Left lung (tissue), 10 donors: Measurements from ENCODE around the gene WDR35. TPM values are rescaled to one million over a fixed set of nuclear protein-coding genes. Genes with fewer than 3 reads are reported as not detected.

Source experiments
- ATAC-seq: fragments of 200-7000 bp; cut with Tn5 transposase; one replicate; pipeline ENCODE4 v1.9.1; 2020; ENCODE audit warnings: moderate library complexity
- DNase-seq, 4 donors: peaks; one replicate each; pipeline ENCODE4 v3.0.0-alpha.2; 2013 to 2020
- H3K27ac ChIP-seq, 2 donors: fragments of 200-600 bp; sonication (generic) in 1 of 2; one replicate each; pipeline versions ENCODE4 v1.5.0 to v1.8.0; 2020 to 2021
- H3K27me3 ChIP-seq, 2 donors: fragments of 200-600 bp; sonication (generic) in 1 of 2; one replicate each; pipeline versions ENCODE4 v1.5.0 to v1.8.0; 2020 to 2021
- H3K36me3 ChIP-seq, 2 donors: fragments of 200-600 bp; sonication (generic) in 1 of 2; one replicate each; pipeline versions ENCODE4 v1.5.0 to v1.8.0; 2020 to 2021
- H3K4me1 ChIP-seq, 2 donors: fragments of 200-600 bp; one replicate each; pipeline ENCODE4 v1.8.0; 2021
- H3K4me3 ChIP-seq, 2 donors: fragments of 200-600 bp; sonication (generic) in 1 of 2; one replicate each; pipeline versions ENCODE4 v1.5.0 to v1.8.0; 2020 to 2021; ENCODE audit warnings: mild to moderate bottlenecking in 1 of 2
- H3K9me3 ChIP-seq, 2 donors: fragments of 200-600 bp; sonication (generic) in 1 of 2; one replicate each; pipeline versions ENCODE4 v1.5.0 to v1.8.0; 2020 to 2021
- intact Hi-C, 2 donors: fragments of 100-400 bp; cut with DNase I; formaldehyde crosslinking; loops; one replicate each; pipeline versions ENCODE4 v1.11.2 to v1.14.2; 2022
- polyA plus RNA-seq, 6 donors: library from polyadenylated mRNA; unstranded; fragments of 120-200 nt; gene quantifications; one replicate each; pipeline ENCODE4 v1.2.1, GENCODE V29; 2013; ENCODE audit not compliant: insufficient read length in 6 of 6
- total RNA-seq, 2 donors: library from RNA; stranded (reverse); fragmentation: NEBNext Ultra II Directional; extraction: Animal tissue kit (Norgen Biotek cat#: 25700); gene quantifications; one replicate each; pipeline ENCODE4 v1.2.1, GENCODE V29; 2021
- TF ChIP-seq, protein P1 (sequence below), 2 donors: fragments of 200-600 bp; sonication (generic) in 1 of 2; IDR thresholded peaks; one replicate each; pipeline versions ENCODE4 v1.5.0 to v1.8.0; 2021; ENCODE audit warnings: antibody characterized with exemption in 2 of 2
- donor health status: DM: no; HTN: yes; CAD: no.
- donor health status: DM: no; HTN: no; CAD: no.

The WDR35 gene
- total and polyA plus RNA-seq, 8 donors: 8.0 to 32.3 (median 27.7) TPM

DNA sequence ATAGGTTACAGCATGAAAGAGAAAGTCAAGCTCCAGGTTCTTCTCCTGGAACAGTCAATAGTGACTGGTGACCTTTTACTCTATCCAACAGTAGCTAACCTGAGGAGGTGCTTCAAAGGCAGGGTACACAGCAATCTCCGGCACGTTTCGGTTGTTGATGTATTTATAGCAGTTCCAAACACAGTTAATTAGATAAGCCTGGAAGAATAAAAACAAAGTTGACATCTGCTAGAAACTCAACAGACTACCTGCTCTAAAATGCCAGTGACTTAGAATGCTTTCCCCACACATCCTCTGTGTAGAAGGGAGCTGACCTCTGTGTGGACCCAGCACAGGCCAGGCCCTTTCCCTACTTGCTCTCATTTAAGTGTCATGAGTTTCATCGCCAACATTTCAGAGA lies 44.3 kb upstream of the WDR35 start:
- no peak overlapping the region for H3K4me3 ChIP-seq
- no peak overlapping the region for H3K27ac ChIP-seq
- H3K36me3 ChIP-seq: peaks cover 4 to 100% of the 10 kb centered on the region in 2 donors
- no peak for DNase-seq
- TF ChIP-seq, protein P1, sequence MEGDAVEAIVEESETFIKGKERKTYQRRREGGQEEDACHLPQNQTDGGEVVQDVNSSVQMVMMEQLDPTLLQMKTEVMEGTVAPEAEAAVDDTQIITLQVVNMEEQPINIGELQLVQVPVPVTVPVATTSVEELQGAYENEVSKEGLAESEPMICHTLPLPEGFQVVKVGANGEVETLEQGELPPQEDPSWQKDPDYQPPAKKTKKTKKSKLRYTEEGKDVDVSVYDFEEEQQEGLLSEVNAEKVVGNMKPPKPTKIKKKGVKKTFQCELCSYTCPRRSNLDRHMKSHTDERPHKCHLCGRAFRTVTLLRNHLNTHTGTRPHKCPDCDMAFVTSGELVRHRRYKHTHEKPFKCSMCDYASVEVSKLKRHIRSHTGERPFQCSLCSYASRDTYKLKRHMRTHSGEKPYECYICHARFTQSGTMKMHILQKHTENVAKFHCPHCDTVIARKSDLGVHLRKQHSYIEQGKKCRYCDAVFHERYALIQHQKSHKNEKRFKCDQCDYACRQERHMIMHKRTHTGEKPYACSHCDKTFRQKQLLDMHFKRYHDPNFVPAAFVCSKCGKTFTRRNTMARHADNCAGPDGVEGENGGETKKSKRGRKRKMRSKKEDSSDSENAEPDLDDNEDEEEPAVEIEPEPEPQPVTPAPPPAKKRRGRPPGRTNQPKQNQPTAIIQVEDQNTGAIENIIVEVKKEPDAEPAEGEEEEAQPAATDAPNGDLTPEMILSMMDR (IDR thresholded peaks at IDR 0.05): no peak
- ATAC-seq: no peak
- H3K4me1 ChIP-seq: no peaks in the 10 kb centered on the region
- H3K9me3 ChIP-seq: no peaks in the 10 kb centered on the region
- intact Hi-C loops: no loop called here
- no peaks in the 10 kb centered on the region for H3K27me3 ChIP-seq

DNA sequence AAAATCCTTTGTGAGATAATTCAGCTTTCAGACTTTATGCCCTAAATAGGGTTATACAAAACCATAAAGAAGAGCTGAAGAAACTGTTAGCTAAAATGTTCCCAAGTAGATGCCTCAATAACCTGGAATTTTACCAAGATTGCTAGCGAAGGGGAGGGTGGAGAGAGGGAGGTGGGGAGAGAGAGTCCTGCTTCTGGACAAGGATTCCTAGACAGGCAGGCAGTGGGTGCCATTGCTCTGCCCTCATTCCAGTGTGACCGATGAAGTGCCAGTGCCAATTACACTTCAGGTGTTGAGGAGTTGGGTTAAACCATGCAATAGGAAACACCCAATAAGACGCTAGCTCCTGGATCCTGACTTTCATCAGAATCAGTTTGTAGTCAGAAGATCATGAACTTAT lies 43.4 kb upstream of the WDR35 start:
- TF ChIP-seq, protein P1 (IDR thresholded peaks at IDR 0.05): no peak
- Histone ChIP-seq H3K9me3 (no peaks in the 10 kb centered on the region), H3K27ac (no peak overlapping the region), H3K36me3 (peaks cover 4 to 99% of the 10 kb centered on the region in 2 donors), H3K4me3 (no peak overlapping the region), H3K4me1 (no peaks in the 10 kb centered on the region), H3K27me3 (no peaks in the 10 kb centered on the region)
- ATAC-seq (peak; percentile 81), DNase-seq (no peak)
- intact Hi-C loops: no loop called here

DNA sequence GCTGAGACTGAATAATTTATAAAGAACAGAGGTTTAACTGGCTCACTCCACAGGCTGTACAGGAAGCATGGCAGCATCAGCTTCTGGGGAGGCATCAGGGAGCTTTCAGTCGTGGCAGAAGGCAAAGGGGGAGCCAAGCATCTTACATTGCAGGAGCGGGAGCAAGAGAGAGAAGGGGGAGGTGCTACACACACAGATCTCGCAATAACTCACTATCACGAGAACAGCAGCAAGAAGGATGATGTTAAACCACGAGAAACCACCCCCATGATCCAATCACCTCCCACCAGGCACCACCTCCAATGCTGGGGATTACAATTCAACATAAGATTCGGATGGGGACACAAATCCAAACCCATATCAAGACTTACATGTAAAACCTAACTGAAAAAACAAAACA lies 40.3 kb upstream of the WDR35 start:
- Histone ChIP-seq H3K4me1 (no peaks in the 10 kb centered on the region), H3K27me3 (no peaks in the 10 kb centered on the region), H3K4me3 (no peak overlapping the region), H3K9me3 (no peaks in the 10 kb centered on the region), H3K27ac (no peak overlapping the region), H3K36me3 (peaks cover 4 to 80% of the 10 kb centered on the region in 2 donors)
- ATAC-seq: no peak
- intact Hi-C loops: no loop called here
- no peak for DNase-seq
- TF ChIP-seq, protein P1 (IDR thresholded peaks at IDR 0.05): no peak

DNA sequence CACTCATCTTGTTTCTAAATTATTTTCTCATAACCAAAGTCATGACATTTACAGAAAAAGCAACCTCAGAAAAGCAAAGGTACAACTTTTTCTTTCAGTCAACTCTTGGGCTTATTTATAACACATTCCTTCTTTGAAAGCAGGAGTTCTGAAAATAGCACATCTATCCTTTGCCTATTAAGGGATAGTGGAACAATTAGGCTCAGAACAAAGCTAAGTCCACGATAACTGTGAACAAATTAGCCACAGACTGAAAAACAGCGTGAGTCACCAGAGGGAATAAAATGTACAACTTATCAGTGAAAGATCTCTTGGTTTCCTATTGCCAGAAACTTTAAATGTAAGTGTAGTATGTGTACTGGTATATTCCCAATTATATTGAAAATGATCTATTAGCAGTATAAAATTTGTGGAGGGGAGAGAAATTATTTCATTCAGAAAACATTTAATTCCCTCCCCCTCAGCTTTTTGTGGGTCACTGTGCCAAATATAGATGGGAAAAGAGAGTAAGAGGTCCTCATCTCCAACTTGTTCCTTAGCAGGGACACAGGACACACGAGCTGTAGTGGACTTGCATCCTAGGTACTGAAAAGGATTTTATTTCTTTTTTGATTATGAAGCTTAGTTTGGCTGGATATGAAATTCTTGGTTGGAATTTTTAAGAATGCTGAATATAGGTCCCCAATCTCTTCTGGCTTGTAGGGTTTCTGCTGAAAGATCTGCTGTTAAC lies 38.0 kb upstream of the WDR35 start:
- TF ChIP-seq, protein P1 (IDR thresholded peaks at IDR 0.05): no peak
- Histone ChIP-seq H3K36me3 (peaks cover 0 to 56% of the 10 kb centered on the region in 2 donors), H3K27me3 (no peaks in the 10 kb centered on the region), H3K4me3 (no peak overlapping the region), H3K9me3 (no peaks in the 10 kb centered on the region), H3K4me1 (no peaks in the 10 kb centered on the region), H3K27ac (peak overlapping the region in 1 of 2 donors; percentile 15)
- peak; percentile 35 for ATAC-seq
- intact Hi-C loops: no loop called here
- DNase-seq: no peak

DNA sequence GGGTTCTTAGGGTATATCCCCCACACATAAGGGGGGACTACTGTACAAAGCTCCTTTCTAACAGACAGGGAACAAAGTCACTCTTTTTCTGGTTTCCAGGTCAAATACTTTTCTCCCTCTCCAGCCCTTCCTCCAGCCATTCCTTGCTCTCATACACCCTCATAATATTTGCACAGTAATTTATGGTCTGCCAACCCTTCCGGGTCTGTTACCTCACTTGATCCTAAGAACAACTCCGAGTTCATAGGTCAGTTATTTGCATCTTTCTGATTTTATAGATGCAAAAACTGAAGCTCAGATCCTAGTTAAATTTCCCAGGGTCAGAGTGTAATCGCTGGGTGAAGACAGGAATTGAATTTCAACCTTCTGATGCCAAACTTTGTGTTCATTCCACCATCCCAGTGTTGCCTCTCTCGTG lies 37.4 kb upstream of the WDR35 start:
- H3K27me3 ChIP-seq: no peaks in the 10 kb centered on the region
- TF ChIP-seq, protein P1 (IDR thresholded peaks at IDR 0.05): no peak
- peak; percentile 94 for ATAC-seq
- peaks cover 0 to 50% of the 10 kb centered on the region in 2 donors for H3K36me3 ChIP-seq
- H3K9me3 ChIP-seq: no peaks in the 10 kb centered on the region
- intact Hi-C loops: no loop called here
- DNase-seq: no peak
- no peak overlapping the region for H3K4me3 ChIP-seq
- no peak overlapping the region for H3K27ac ChIP-seq
- H3K4me1 ChIP-seq: no peaks in the 10 kb centered on the region
